HG02943 (cell line): Measurements from ENCODE around the gene MORF4L1.

ENCODE experiments used
- ATAC-seq: cut with Tn5 transposase; IDR thresholded peaks from one replicate; pipeline ENCODE4 v1.9.1; 2021; ENCODE audit warnings: mild to moderate bottlenecking, low read depth, moderate library complexity; ENCODE audit not compliant: unreplicated experiment

MORF4L1 gene

DNA sequence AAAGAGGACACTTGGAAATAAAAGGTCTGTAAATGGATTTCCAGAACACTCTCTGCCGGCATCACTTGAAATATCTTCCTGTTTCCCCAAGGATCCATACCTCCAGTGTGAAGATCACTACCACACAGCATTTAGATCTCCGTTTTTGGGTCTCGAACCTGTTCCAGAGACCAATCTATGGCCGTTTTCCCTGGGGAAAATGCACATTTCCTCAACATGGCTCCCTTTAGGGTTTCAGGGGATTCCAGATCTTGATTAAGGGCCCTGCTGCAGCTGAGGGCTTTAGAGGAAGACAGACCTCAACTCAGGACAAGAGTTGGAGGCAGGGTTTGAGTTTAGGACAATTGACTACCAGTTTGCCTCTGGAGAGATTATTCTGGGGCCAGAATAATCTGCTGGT is 70.1 kb downstream of the MORF4L1 start:
- ATAC-seq, result no peak

DNA sequence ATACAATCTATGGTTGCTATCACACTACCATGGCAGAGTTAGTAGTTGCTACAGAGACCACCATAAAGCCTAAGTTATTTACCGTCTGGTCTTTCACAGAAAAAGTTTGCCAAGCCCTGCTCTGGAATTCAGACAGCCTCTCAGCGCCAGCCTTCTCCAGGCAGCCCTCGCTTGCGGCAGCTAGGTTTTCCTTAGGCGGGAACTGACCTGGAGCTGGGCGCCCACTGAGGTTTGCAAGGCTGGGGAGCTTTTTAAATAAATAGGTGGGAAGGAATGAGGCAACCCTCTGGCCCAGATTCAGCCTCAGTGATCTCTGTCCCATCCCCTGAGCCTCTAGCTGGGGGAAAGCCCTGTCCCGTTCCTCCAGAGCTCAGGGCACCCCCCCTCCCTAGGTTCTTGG is 71.0 kb downstream of the MORF4L1 start:
- ATAC-seq, result no peak

DNA sequence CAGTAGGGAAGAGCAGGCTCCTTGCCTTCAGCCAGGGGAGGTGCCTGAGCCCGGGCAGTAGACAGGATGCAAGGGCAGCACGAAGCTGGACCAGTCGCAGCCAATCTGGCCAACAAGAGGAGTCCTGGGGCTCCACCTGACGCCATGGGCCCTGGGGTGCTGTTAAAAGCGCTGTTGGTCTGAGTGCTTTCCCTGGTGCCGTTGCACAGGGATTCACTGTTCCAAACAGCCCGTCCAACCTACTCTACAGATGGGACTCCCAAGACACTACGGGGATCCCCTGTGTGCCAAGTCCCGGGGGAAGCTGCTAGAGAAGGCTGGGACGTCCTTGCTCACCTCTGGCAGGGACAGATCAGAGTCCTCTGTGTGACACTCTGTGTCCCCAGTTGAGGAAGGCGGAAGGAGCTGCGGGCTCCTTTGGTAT is 71.5 kb downstream of the MORF4L1 start:
- ATAC-seq, result peak; percentile 26

DNA sequence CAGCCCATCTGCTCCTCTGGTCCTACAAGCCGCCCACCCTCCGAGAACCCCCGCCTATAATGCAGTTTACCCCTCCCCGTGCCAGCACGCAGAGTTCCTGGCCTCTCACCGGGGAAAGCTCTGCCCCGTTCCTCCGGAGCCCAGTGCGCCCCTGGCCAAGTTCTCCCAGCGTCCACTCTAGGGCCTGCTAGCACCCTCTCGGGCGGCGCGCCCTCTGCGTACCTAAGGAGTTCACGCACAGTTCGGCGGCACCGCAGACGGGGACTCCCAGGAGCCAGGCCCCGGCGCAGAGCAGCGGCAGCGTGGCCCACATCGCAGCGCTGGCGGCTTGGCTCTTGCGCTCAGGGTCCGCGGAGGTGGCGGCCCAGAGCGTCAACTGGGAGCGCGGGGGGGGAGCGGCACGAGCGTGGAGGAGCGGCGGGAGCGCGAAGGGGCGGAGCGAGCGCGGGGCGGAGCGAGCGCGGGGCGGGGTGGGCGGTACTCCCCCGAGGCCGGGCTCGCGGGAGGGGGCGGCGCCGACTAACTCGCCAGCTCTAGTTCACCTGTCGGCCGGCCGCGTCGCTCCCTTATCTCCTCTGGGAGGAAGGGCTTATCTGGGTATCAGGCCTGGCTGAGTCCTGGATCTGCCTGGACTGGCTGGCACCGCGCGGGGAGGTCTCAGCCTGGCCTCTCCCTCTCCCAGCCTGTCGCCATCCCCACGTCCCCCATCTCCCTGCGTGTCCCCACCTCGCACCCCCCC is 72.1 kb downstream of the MORF4L1 start, which contains the start of gene CTSH:
Gene CTSH (minus strand): TSS at position 378 of the 739 bp plus-strand sequence. CDS start 65 bp downstream, at position 313.
- peak; percentile 49 for ATAC-seq

DNA sequence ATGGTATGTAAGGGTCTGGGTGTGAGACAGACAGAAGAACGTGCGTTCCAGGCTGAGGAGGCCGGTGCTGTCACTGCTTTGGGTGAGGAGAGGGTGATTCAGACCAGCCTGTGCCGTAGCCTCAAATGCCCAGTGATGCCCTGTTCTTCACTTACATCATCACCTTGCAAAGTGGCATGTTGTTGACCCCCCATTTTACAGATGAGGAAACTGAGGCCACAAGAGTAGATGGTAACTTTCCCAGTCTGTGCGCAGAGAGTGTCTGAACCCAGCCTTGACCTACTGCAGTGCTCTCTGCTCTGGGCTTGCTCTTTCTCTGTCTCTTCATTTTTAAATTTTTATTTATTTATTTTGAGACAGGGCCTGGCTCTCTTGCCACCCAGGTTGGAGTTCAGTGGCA is 73.8 kb downstream of the MORF4L1 start:
- no peak for ATAC-seq

DNA sequence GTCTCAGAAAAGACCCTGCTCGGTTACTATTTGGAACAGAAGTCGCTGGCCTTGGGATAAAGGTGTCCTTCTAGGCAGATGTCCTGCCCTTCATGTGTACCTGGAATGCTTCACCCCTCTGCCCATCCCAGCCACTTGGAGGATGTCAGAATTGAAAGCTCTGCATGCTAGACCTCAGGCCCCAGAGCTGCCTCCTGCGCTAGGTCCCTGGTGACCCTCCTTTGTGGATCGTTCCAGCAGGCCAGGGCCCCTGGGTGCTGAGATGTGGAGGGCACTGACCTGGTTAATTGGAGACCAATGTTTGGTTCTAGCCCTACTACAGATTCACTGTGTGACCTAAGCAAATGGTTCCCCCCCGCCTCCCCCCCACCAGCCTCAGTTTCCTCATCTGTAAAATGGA is 74.8 kb downstream of the MORF4L1 start:
- no peak for ATAC-seq
